ENCODE results near the gene PRAC2. TPM values are rescaled to one million over a fixed set of nuclear protein-coding genes. Genes with fewer than 3 reads are reported as not detected.

Gene PRAC2
- total RNA-seq, 1 experiment from 2014 or later: not detected

DNA sequence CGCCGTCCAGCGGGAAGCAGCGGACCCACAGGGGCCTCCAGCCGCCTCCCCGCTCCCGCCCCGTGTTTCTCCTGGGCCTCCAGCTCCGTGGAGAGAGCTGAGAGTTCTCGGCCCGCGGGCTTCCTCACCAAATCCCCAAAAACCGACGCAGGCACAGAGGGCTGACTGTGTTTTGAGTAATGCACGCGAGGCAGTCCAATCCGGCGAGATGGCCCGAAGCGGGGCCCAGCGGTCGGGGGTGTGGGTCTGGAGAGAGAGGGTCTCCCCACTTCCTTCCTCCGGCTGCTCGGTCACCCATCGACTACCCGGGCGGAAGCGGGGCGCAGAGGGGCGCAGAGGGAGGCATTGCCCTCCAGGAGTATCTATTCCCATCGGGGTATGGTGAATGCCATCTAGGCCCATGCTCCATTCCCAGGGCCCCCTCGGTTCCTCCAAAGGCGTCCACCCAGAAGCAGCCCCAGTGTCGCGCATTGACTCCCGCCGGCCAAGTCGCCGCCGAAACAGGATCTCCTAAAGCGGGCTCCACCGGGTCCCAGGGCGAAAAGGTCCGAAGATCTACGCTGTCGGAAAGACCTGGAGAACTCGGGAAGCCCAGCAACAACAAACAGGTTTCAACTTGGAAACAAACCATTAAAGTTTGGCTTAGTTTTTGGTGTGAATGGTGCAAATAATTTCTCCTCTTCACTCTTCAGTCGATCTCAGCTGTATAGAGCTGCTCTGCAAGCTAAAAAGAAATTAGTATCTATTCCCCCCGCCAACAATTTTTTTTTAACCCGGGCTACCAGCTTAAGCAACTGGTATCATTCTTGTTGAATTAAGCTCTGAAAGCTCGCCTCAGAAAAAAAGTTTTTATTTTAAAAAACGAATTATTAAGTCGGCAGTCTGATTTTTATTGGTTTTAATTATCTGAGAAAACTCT, 24.7 kb downstream of the PRAC2 start:
- intact Hi-C loops (cut with micrococcal nuclease; ENCODE audit: unreplicated experiment): no loop called here

DNA sequence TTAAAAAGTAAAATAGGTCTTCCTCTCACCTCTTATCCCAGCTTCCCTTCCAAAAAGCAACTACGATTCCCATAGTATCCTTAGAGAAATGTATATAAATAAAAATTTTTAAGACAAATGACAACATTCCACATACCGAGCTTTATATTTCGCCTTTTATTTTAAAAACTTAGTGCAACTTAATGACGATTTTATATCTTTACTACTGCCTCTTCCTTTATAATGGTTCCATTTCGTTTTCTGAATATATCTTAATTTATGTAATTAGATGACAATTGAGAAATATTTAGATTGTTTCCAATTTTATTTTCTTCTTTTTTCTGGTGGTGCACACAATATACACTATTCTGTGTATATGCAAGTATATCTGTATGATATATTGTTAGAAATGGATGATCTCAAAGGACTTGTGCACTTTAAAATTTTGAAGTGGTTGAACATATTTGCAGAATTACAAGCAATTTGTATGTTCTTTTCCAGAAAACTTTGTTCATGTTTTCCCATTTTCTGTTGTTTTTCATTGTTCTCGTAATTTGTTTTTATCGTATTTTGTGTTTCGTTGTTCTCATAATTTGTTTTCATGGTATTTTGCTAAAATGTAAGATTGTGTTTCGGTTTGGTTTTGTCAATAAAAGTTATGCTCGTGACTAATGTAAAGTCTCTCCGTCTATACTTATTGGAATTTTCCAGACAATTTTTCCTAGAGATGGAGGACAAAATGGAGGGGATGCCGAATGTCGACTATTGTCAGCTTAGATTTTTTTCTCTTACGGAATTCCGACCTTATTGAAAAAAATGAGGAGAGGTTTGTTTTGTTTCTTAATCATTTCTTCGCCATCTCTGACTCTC, 26.0 kb downstream of the PRAC2 start:
- DNase-seq (ENCODE audit: low read depth, low spot score): no peak
- no peak overlapping the region for H3K4me3 ChIP-seq (ENCODE audit: low read depth in 2 of 2, low read length in 2 of 2)
- H3K27ac ChIP-seq (ENCODE audit: low read length): no peak overlapping the region
- peaks cover 11% of the 10 kb centered on the region for H3K4me1 ChIP-seq (ENCODE audit: control insufficient read depth, insufficient read depth, low read length)
- no TSS peak for BruUV-seq (replicated peaks)
- ChIA-PET CTCF (interaction anchor here (0.6 to 0.7 kb wide), 3 partner anchors 12 to 312 kb away, joined by 3 to 7 read pairs (median 4); no protein-coding TSS in a partner anchor), POLR2A (interaction anchor here (0.5 kb wide), 1 partner anchor 1054 kb away, joined by 3 read pairs; no protein-coding TSS in a partner anchor)
- H3K36me3 ChIP-seq (ENCODE audit: control insufficient read depth, insufficient read depth, low read length): no peaks in the 10 kb centered on the region
- intact Hi-C loops (cut with micrococcal nuclease; ENCODE audit: unreplicated experiment) (no loop called here), in situ Hi-C loops (cut with HindIII; ENCODE audit: low pct_unique_long_range_greater_than_20kb, low sequenced_read_pairs) (no loop called here)
- TF ChIP-seq, protein P1, sequence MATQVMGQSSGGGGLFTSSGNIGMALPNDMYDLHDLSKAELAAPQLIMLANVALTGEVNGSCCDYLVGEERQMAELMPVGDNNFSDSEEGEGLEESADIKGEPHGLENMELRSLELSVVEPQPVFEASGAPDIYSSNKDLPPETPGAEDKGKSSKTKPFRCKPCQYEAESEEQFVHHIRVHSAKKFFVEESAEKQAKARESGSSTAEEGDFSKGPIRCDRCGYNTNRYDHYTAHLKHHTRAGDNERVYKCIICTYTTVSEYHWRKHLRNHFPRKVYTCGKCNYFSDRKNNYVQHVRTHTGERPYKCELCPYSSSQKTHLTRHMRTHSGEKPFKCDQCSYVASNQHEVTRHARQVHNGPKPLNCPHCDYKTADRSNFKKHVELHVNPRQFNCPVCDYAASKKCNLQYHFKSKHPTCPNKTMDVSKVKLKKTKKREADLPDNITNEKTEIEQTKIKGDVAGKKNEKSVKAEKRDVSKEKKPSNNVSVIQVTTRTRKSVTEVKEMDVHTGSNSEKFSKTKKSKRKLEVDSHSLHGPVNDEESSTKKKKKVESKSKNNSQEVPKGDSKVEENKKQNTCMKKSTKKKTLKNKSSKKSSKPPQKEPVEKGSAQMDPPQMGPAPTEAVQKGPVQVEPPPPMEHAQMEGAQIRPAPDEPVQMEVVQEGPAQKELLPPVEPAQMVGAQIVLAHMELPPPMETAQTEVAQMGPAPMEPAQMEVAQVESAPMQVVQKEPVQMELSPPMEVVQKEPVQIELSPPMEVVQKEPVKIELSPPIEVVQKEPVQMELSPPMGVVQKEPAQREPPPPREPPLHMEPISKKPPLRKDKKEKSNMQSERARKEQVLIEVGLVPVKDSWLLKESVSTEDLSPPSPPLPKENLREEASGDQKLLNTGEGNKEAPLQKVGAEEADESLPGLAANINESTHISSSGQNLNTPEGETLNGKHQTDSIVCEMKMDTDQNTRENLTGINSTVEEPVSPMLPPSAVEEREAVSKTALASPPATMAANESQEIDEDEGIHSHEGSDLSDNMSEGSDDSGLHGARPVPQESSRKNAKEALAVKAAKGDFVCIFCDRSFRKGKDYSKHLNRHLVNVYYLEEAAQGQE (IDR thresholded peaks at IDR 0.05; ENCODE audit: insufficient read depth in 1 of 2, low read depth in 2 of 2, low read length in 1 of 2): no peak
- TF ChIP-seq, protein P2, sequence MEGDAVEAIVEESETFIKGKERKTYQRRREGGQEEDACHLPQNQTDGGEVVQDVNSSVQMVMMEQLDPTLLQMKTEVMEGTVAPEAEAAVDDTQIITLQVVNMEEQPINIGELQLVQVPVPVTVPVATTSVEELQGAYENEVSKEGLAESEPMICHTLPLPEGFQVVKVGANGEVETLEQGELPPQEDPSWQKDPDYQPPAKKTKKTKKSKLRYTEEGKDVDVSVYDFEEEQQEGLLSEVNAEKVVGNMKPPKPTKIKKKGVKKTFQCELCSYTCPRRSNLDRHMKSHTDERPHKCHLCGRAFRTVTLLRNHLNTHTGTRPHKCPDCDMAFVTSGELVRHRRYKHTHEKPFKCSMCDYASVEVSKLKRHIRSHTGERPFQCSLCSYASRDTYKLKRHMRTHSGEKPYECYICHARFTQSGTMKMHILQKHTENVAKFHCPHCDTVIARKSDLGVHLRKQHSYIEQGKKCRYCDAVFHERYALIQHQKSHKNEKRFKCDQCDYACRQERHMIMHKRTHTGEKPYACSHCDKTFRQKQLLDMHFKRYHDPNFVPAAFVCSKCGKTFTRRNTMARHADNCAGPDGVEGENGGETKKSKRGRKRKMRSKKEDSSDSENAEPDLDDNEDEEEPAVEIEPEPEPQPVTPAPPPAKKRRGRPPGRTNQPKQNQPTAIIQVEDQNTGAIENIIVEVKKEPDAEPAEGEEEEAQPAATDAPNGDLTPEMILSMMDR (IDR thresholded peaks at IDR 0.05): no peak
- no peak for TF ChIP-seq SIN3A (IDR thresholded peaks at IDR 0.05; ENCODE audit: borderline replicate concordance, insufficient read depth, low read depth, low read length)
- TF ChIP-seq TCF7L2 (IDR thresholded peaks at IDR 0.05; ENCODE audit: low read depth, low read length): no peak
- TF ChIP-seq POLR2AphosphoS5 (IDR thresholded peaks at IDR 0.05; ENCODE audit: low read depth, low read length): no peak
- H3K27me3 ChIP-seq (ENCODE audit: control insufficient read depth, insufficient read depth, low read length): peaks cover 4% of the 10 kb centered on the region; the same call in 1 of the 2 replicates
- no peak for ATAC-seq
- no peaks in the 10 kb centered on the region for H3K9me3 ChIP-seq (ENCODE audit: control insufficient read depth, insufficient read depth, low read depth, low read length)

More for the DNA sequence above, 24.7 kb downstream of the PRAC2 start:
- TF ChIP-seq, protein P2 (IDR thresholded peaks at IDR 0.05): no peak
- no peak for TF ChIP-seq POLR2AphosphoS5 (IDR thresholded peaks at IDR 0.05; ENCODE audit: low read depth, low read length)
- TF ChIP-seq SIN3A (IDR thresholded peaks at IDR 0.05; ENCODE audit: borderline replicate concordance, insufficient read depth, low read depth, low read length): no peak
- TF ChIP-seq, protein P1 (IDR thresholded peaks at IDR 0.05; ENCODE audit: insufficient read depth in 1 of 2, low read depth in 2 of 2, low read length in 1 of 2): no peak
- TF ChIP-seq TCF7L2 (IDR thresholded peaks at IDR 0.05; ENCODE audit: low read depth, low read length): no peak
- DNase-seq (ENCODE audit: low read depth, low spot score) (no peak), ATAC-seq (no peak)
- CTCF ChIA-PET: interaction anchor here (0.7 kb wide), 1 partner anchor 74 kb away, joined by 3 read pairs; no protein-coding TSS in a partner anchor
- POLR2A ChIA-PET: interaction anchor here (0.5 kb wide), 1 partner anchor 1055 kb away, joined by 3 read pairs; no protein-coding TSS in a partner anchor
- no peak overlapping the region for H3K4me3 ChIP-seq (ENCODE audit: low read depth in 2 of 2, low read length in 2 of 2)
- H3K27ac ChIP-seq (ENCODE audit: low read length): no peak overlapping the region
- peaks cover 4% of the 10 kb centered on the region; the same call in 1 of the 2 replicates for H3K27me3 ChIP-seq (ENCODE audit: control insufficient read depth, insufficient read depth, low read length)
- in situ Hi-C loops (cut with HindIII; ENCODE audit: low pct_unique_long_range_greater_than_20kb, low sequenced_read_pairs): no loop called here
- BruUV-seq (replicated peaks): no TSS peak
- H3K4me1 ChIP-seq (ENCODE audit: control insufficient read depth, insufficient read depth, low read length): peaks cover 5% of the 10 kb centered on the region
- H3K36me3 ChIP-seq (ENCODE audit: control insufficient read depth, insufficient read depth, low read length): no peaks in the 10 kb centered on the region
- no peaks in the 10 kb centered on the region for H3K9me3 ChIP-seq (ENCODE audit: control insufficient read depth, insufficient read depth, low read depth, low read length)
